HUES64 (cell line): Measurements from ENCODE around the gene EFCAB5.
"Not testable (repeated sequence)": the region's sequence is repeated elsewhere in the genome, so short reads cannot be mapped to it uniquely, and the experiment has no call there.

Source experiments
- H3K27ac ChIP-seq: 2 replicates; pipeline ENCODE4 v1.7.0; 2013; ENCODE audit warnings: low read depth, low read length, inconsistent platforms
- H3K27me3 ChIP-seq: 2 replicates; pipeline ENCODE4 v1.6.1; 2013; ENCODE audit warnings: mild to moderate bottlenecking, low read length; ENCODE audit not compliant: insufficient read depth
- H3K36me3 ChIP-seq: 2 replicates; pipeline ENCODE4 v1.6.1; 2013; ENCODE audit warnings: mild to moderate bottlenecking, low read length; ENCODE audit not compliant: insufficient read depth
- H3K4me1 ChIP-seq: 2 replicates; pipeline ENCODE4 v1.6.1; 2013; ENCODE audit warnings: mild to moderate bottlenecking, low read length, moderate library complexity; ENCODE audit not compliant: insufficient read depth
- H3K4me3 ChIP-seq: 2 replicates; pipeline ENCODE4 v1.5.1; 2013; ENCODE audit warnings: mild to moderate bottlenecking, low read length, moderate library complexity
- H3K9ac ChIP-seq: 2 replicates; pipeline ENCODE4 v1.6.1; 2013; ENCODE audit warnings: mild to moderate bottlenecking, low read depth, low read length
- H3K9me3 ChIP-seq: 2 replicates; pipeline ENCODE4 v1.6.1; 2013; ENCODE audit warnings: low read depth, low read length; ENCODE audit not compliant: insufficient read depth
- WGBS: fragments of 150-250, 120-280 bp; methylation state at CpG from one replicate; pipeline ENCODE4 v1.1.7; 2013; ENCODE audit warnings: missing lambda C conversion rate; 5-methylcytosine and 5-hydroxymethylcytosine counted together

Gene EFCAB5

GRCh38 chr17:30082773-30083172, 141.3 kb downstream of the EFCAB5 start:
- Histone ChIP-seq H3K9ac (no peak overlapping the region), H3K9me3 (no peaks in the 10 kb centered on the region), H3K4me3 (no peak overlapping the region), H3K36me3 (no peaks in the 10 kb centered on the region), H3K27me3 (peaks cover 5% of the 10 kb centered on the region; the same call in 1 of the 2 replicates), H3K27ac (no peak overlapping the region), H3K4me1 (no peaks in the 10 kb centered on the region)
- WGBS: 88% methylated on average over 5 of the region's 5 CpGs

- Histone ChIP-seq H3K27me3 (peaks cover 4% of the 10 kb centered on the region; the same call in 1 of the 2 replicates), H3K27ac (no peak overlapping the region), H3K4me1 (no peaks in the 10 kb centered on the region), H3K36me3 (no peaks in the 10 kb centered on the region), H3K9ac (no peak overlapping the region), H3K4me3 (no peak overlapping the region), H3K9me3 (no peaks in the 10 kb centered on the region)
- WGBS: 81% methylated on average over 6 of the region's 6 CpGs
Observed at GRCh38 chr17:30084788-30085187, 143.4 kb downstream of the EFCAB5 start.

GRCh38 chr17:30086896-30087295, 145.5 kb downstream of the EFCAB5 start:
- no peak overlapping the region for H3K27ac ChIP-seq
- H3K4me1 ChIP-seq: no peaks in the 10 kb centered on the region
- no peak overlapping the region for H3K4me3 ChIP-seq
- WGBS: 100% methylated on average over 1 of the region's 2 CpGs
- no peaks in the 10 kb centered on the region for H3K27me3 ChIP-seq
- no peaks in the 10 kb centered on the region for H3K36me3 ChIP-seq
- no peak overlapping the region for H3K9ac ChIP-seq
- H3K9me3 ChIP-seq: no peaks in the 10 kb centered on the region

- H3K36me3 ChIP-seq, H3K4me1 ChIP-seq, H3K9me3 ChIP-seq, H3K27ac ChIP-seq, H3K4me3 ChIP-seq, H3K27me3 ChIP-seq, H3K9ac ChIP-seq: not testable (repeated sequence)
- 96% methylated on average over 2 of the region's 3 CpGs for WGBS
Observed at GRCh38 chr17:30087431-30087830, 146.0 kb downstream of the EFCAB5 start.

- Histone ChIP-seq H3K36me3 (no peaks in the 10 kb centered on the region), H3K9ac (no peak overlapping the region), H3K9me3 (no peaks in the 10 kb centered on the region), H3K4me1 (no peaks in the 10 kb centered on the region), H3K27me3 (no peaks in the 10 kb centered on the region), H3K4me3 (no peak overlapping the region), H3K27ac (no peak overlapping the region)
- 92% methylated on average over 3 of the region's 4 CpGs for WGBS
Observed at GRCh38 chr17:30091121-30091670, 149.8 kb downstream of the EFCAB5 start.

GRCh38 chr17:30091771-30092170, 150.3 kb downstream of the EFCAB5 start:
- no peaks in the 10 kb centered on the region for H3K27me3 ChIP-seq
- no peak overlapping the region for H3K27ac ChIP-seq
- H3K4me3 ChIP-seq: no peak overlapping the region
- WGBS: 89% methylated on average over 6 of the region's 6 CpGs
- H3K36me3 ChIP-seq: no peaks in the 10 kb centered on the region
- no peaks in the 10 kb centered on the region for H3K9me3 ChIP-seq
- H3K4me1 ChIP-seq: no peaks in the 10 kb centered on the region
- H3K9ac ChIP-seq: no peak overlapping the region

- Histone ChIP-seq H3K4me1 (no peaks in the 10 kb centered on the region), H3K27me3 (no peaks in the 10 kb centered on the region), H3K9ac (no peak overlapping the region), H3K9me3 (no peaks in the 10 kb centered on the region), H3K36me3 (no peaks in the 10 kb centered on the region), H3K4me3 (no peak overlapping the region), H3K27ac (no peak overlapping the region)
Observed at GRCh38 chr17:30092886-30093285, 151.5 kb downstream of the EFCAB5 start.

- H3K36me3 ChIP-seq: no peaks in the 10 kb centered on the region
- no peak overlapping the region for H3K4me3 ChIP-seq
- no peak overlapping the region for H3K9ac ChIP-seq
- no peak overlapping the region for H3K27ac ChIP-seq
- H3K27me3 ChIP-seq: no peaks in the 10 kb centered on the region
- no peaks in the 10 kb centered on the region for H3K4me1 ChIP-seq
- 30% methylated on average over 12 of the region's 12 CpGs for WGBS
- no peaks in the 10 kb centered on the region for H3K9me3 ChIP-seq
Observed at GRCh38 chr17:30093463-30094147, 152.2 kb downstream of the EFCAB5 start.

- Histone ChIP-seq H3K4me3 (no peak overlapping the region), H3K9me3 (no peaks in the 10 kb centered on the region), H3K36me3 (no peaks in the 10 kb centered on the region), H3K4me1 (no peaks in the 10 kb centered on the region), H3K27me3 (no peaks in the 10 kb centered on the region), H3K9ac (no peak overlapping the region), H3K27ac (no peak overlapping the region)
- WGBS: 69% methylated on average over 4 of the region's 4 CpGs
Observed at GRCh38 chr17:30095507-30096244, 154.2 kb downstream of the EFCAB5 start.

GRCh38 chr17:30101686-30102390, 160.4 kb downstream of the EFCAB5 start:
- no peaks in the 10 kb centered on the region for H3K27me3 ChIP-seq
- 87% methylated on average over 4 of the region's 4 CpGs for WGBS
- H3K4me1 ChIP-seq: no peaks in the 10 kb centered on the region
- H3K9me3 ChIP-seq: no peaks in the 10 kb centered on the region
- H3K36me3 ChIP-seq: no peaks in the 10 kb centered on the region
- H3K27ac ChIP-seq: no peak overlapping the region
- no peak overlapping the region for H3K9ac ChIP-seq
- no peak overlapping the region for H3K4me3 ChIP-seq

GRCh38 chr17:30103921-30104320, 162.5 kb downstream of the EFCAB5 start:
- WGBS: 100% methylated on average over 1 of the region's 1 CpG
- Histone ChIP-seq H3K9me3 (no peaks in the 10 kb centered on the region), H3K27me3 (0 out of 2 replicates have a peak, but pooled peaks cover 3% of the 10 kb centered on the region), H3K27ac (no peak overlapping the region), H3K4me3 (no peak overlapping the region), H3K4me1 (no peaks in the 10 kb centered on the region), H3K9ac (no peak overlapping the region), H3K36me3 (no peaks in the 10 kb centered on the region)
